ENCODE results near the gene RAD18.

DNA sequence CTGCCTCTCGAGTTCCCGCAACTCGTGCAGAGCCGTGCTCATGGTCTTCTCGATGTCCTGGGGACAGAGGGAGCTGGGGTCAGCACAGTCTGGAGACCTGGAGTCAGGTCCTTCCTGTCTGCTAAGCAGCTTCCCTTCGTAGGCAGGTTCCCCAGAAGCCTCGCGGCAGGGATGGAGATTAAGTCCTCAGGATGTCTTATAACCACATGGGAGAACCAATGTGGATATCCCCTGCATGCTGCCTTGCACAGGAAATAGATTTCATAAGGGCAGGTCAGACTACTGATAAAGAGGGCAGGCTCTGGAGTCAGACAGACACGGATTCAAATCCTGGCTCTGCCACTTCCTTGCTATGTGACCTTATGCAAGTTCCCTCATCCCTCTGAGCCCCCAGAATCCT lies 22.6 kb upstream of the RAD18 start:
- TF ChIP-seq CTCF (IDR thresholded peaks at IDR 0.05; ENCODE audit: low read length), result no peak
- TF ChIP-seq EZH2 (IDR thresholded peaks at IDR 0.05; ENCODE audit: borderline replicate concordance, low read length), result no peak

Data from OCI-LY1 (cell line).